ENCODE measurements around the gene DPP7.

Gene DPP7

GRCh38 chr9:137110911-137111787, 3.4 kb downstream of the DPP7 start:
- no peak for DNase-seq

GRCh38 chr9:137110147-137110910, 4.2 kb downstream of the DPP7 start:
- no peak for DNase-seq

- no peak for DNase-seq
These were observed 5.0 kb downstream of the DPP7 start for GRCh38 chr9:137109250-137110146.

GRCh38 chr9:137108608-137109249, 5.8 kb downstream of the DPP7 start:
- DNase-seq: no peak

GRCh38 chr9:137107982-137108381, 6.6 kb downstream of the DPP7 start:
- no peak for DNase-seq

DNA sequence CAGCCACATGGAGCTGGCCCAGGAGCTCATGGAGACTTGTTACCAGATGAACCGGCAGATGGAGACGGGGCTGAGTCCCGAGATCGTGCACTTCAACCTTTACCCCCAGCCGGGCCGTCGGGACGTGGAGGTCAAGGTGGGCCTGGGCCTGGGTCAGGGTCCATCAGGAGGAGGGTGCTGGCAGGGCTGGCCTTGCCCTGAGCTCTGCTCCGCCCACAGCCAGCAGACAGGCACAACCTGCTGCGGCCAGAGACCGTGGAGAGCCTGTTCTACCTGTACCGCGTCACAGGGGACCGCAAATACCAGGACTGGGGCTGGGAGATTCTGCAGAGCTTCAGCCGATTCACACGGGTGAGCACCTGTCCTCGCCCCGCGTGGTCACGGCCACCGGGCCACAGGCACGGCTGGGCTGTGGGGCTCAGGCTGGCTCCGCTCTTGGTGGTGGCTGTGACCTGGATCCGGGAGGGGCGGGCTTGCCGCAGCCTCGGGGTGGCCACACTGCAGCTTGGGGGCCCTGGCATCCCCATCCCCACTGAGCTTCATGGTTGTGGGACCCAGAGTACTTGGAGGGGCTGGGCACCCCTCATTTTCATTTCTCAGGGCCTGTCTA, 7.1 kb downstream of the DPP7 start:
- DNase-seq: no peak

DNA sequence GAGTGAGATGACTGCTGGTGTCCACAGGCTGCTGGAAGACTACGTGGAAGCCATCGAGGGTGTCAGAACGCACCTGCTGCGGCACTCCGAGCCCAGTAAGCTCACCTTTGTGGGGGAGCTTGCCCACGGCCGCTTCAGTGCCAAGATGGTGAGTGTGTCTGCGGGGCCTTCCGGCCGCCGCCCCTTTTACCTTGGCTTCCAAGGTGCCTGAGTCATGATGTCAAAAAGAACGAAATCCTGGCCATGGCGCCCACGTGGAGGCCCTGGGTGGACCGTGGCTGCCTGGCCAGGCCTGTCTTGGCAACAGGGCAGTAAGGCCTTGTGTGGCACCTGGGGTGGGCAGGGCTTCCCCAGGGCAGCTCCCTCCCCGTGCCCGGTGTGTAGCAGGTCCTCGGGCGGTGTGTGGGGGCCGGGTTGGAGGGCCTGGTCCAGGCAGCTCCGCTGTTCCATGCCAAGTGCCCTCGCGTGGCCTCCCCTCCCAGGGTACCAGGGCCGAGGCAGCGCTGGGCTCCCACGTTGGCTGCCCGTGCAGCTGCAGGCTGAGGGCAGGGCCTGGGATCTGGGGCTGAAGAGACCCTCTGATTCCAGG, 7.8 kb downstream of the DPP7 start:
- DNase-seq: no peak

DNA sequence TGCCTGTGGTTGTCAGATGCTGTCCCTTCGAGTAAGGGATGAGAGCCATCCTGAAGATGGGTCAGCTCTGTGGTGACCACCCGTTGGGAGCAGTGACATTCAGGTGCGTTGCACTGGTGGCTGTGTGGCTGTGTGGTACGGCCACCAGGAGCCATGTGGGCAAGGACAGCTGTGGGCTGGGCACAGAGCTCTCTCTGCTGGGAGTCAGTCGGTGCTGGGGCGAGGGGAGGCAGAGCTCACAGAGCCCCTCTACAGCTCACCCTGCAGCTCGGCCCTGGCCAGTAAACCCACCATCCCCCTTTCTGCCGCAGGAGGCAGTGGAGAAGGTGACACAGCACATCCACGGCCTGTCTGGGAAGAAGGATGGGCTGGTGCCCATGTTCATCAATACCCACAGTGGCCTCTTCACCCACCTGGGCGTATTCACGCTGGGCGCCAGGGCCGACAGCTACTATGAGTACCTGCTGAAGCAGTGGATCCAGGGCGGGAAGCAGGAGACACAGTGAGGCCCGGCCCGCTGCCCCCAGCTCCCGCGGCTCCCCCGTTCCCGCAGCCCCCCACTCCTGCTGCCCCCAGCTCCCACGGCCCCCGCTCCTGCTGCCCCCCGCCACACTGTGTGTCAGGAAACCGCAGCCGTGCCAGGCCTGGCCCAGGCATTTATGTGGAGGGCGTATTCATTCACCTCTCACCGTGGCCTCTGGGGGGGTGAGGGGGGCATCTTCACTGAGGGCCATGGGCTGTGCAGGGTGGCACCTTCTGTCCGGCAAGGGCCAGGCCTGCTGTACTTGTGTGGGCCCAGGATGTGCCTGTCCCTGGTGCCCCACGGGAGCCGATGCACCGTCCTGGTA, 8.5 kb downstream of the DPP7 start:
- DNase-seq: no peak

- DNase-seq: no peak
These were observed 11.1 kb downstream of the DPP7 start for GRCh38 chr9:137103206-137103999.

DNA sequence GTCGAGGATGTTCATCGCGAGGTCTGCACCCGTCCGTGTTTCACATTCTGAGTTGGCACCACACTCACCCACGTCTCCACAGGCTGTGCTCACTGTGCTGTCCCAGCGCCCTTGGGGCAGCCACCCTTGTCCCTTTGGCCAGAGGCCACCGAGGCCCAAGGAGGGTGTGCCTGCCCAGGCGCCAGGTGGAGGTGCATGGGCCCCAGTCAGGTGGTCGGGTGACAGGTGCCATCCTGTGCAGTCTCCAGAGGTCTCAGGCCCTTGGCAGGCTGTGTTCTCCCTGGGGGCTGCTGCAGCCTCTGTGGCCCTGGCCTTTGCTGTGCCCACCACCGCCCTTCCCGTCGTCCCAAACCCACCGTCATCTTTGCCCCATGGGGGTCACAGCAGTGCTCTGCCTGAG, 15.3 kb downstream of the DPP7 start:
- DNase-seq: no peak

DNA sequence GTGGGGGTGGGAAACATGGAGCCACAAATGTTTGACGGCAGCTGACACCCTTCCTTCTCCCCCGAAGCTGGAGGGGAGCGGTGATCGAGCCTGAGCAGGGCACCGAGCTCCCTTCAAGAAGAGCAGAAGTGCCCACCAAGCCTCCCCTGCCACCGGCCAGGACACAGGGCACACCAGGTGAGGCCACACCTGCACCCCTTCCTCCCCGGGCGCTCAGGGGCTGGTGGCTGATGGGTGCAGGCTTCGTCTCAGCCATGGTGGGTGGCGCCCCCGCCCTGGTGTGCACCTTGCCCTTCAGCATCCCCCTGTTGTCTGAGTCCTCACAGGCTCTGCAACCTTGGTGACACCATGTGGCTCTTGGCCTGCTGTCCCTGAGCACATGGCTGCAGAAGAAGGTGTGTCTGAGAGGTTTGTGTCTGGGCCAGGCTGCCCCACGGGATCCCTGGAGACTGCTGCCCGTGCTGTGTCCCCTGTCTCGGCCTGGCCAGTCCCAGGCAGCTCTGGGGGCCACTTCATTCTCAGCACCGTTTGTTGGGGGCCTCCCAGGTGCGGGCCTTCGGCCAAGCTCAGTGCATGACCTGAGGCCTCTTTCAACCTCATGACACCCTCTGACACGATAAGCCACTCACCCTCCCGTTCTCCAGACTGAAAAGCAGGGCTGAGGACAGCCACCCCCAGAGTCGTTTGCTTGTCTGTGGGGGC, 16.6 kb downstream of the DPP7 start:
- DNase-seq: no peak

- no peak for DNase-seq
These were observed 17.6 kb downstream of the DPP7 start for GRCh38 chr9:137096785-137097546.

DNA sequence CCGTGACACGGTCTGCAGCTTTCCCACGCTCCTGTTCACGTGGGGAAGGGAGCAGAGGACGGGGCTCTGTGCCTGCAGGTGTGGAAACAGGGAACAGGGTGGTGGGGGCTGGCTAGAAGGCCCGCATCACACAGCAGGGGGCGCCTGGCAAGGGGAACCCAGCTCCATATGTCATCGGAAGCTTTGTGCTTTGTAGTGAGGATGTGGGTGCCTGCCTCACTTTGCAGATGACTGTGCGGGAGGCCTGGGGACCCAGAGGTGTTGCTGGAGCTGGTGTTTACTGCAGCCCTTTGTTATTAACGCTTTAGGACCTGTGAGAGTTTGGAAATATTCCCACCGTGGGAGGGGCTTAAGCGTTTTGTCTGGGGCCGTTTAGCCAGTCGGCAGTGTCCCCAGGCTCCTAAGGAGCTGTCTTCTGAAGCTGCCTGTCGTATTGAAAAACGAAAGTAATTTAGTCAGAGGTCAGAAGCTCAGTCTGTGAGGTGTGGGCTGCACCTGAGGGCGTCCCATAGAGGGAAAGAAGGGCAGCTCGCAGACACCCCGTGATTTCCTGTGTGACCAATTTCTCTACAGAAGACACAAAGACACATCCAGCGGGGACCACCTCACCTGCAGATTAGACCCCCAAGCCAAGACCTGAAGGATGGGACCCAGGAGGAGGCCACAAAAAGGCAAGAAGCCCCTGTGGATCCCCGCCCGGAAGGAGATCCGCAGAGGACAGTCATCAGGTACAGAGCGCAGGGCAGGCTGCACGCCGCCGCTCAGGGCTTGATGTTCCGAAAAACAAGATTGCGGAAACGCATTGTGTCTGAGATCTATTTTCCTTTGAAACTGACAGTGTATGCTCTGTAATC, 18.6 kb downstream of the DPP7 start:
- no peak for DNase-seq

GRCh38 chr9:137089232-137089947, 25.1 kb downstream of the DPP7 start:
- no peak for DNase-seq

DNA sequence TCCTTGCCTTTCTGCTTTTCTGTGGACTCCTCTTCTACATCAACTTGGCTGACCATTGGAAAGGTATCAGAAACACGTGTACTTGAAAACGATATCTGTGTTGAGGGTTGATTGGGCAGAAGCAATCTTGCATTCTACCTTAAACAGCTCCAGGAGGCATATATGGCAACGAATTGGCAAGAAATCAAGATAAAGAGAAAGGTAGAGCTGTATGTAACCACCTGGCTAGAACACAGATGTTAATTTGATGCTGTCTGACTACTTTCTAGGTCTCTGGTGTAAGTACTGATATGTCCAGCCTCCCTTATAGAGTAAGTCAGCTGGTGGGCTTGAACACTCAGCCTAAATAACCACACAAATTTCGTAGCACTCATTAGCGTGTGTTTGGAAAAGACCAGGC, 26.4 kb downstream of the DPP7 start:
- no peak for DNase-seq

DNA sequence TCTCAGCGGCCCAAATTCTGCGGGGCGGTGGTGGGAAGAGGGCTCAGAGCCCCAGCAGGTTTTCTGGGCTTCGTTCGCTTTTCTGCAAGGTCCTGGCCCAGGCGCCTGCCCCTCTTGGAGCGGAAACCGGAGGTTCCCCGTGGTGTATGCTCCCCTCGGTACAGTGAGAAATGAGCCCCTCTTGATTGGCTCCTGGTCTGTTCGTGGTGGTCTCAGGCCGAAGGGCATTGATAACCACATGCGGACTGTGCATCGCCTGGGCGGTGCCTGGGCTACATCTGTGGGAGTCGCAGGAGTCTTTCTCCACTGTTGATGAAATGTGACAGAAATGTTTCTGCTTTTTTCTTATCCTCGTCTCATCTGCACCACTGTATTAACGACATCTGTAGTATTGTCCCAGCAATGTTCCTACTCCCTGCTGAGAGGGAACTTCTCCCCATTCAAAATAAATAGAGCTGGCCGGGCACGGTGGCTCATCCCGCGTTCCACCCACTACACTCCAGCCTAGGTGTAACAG, 27.1 kb downstream of the DPP7 start:
- DNase-seq: no peak

All from C1 segment of cervical spinal cord (tissue), 14 donors.